Gastrocnemius medialis (tissue), 4 donors: Measurements from ENCODE around the gene PTBP2.

Experiments
- CTCF ChIP-seq, 5 experiments: fragments of 450-650 bp in 3 of 5; fragments of 200-600 bp in 2 of 5; sonication (generic) in 2 of 5; IDR thresholded peaks in 4 of 5; conservative IDR thresholded peaks in 1 of 5; 1 replicate in 4 of 5; 2 replicates in 1 of 5; pipeline ENCODE4 v1.5.1; 2016 to 2019; ENCODE audit warnings: antibody characterized with exemption in 5 of 5, mild to moderate bottlenecking in 3 of 5, moderate library complexity in 3 of 5
- POLR2A ChIP-seq, 2 donors: fragments of 450-650 bp; IDR thresholded peaks; one replicate each; pipeline ENCODE4 v1.6.1; 2017; ENCODE audit warnings: antibody characterized with exemption in 2 of 2, mild to moderate bottlenecking in 2 of 2, moderate library complexity in 2 of 2

DNA sequence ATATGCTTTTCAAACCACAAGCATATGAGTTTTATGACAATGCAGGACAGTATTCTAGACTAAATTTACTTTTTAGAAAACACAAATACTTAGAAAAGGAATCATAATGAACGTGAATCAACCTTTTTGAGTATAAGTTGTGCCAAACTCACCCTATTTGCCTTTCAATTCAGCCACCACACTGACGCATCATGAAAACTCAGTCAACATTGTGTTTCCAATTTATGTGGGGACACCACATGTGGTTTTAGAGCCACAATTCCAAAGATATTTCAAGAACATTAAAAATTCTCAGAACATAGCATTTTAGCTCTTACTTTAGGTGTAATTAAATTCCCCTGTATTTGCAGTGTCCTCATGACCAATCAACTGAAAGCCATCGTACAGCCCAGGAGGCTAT, 118.8 kb downstream of the PTBP2 start:
- no peak for TF ChIP-seq POLR2A (IDR thresholded peaks at IDR 0.05)
- no peak for TF ChIP-seq CTCF (IDR thresholded peaks at IDR 0.05 in 4 of 5, conservative IDR thresholded peaks at IDR 0.05 in 1 of 5)
